VCaP (cell line): Measurements from ENCODE around the gene PDZD8.

ENCODE experiments used
- H3K27ac ChIP-seq: fragments of 450-650 bp; 2 replicates; pipeline ENCODE4 v1.5.1; 2017
- CTCF ChIP-seq: fragments of 450-650 bp; conservative IDR thresholded peaks from 2 replicates; pipeline ENCODE4 v1.5.1; 2017; ENCODE audit warnings: mild to moderate bottlenecking, moderate library complexity

Gene PDZD8

GRCh38 chr10:117272195-117273076, 102.8 kb downstream of the PDZD8 start:
- no peak for TF ChIP-seq CTCF
- H3K27ac ChIP-seq = no peak overlapping the region

- H3K27ac ChIP-seq = no peak overlapping the region
Measured at GRCh38 chr10:117271427-117271826, 103.8 kb downstream of the PDZD8 start.

GRCh38 chr10:117268907-117269306, 106.3 kb downstream of the PDZD8 start:
- no peak overlapping the region for H3K27ac ChIP-seq
- TF ChIP-seq CTCF = no peak

More at GRCh38 chr10:117271427-117271826, 103.8 kb downstream of the PDZD8 start:
- no peak for TF ChIP-seq CTCF

GRCh38 chr10:117268258-117268657, 107.0 kb downstream of the PDZD8 start:
- no peak for TF ChIP-seq CTCF

GRCh38 chr10:117266812-117267211, 108.4 kb downstream of the PDZD8 start:
- TF ChIP-seq CTCF = no peak
- H3K27ac ChIP-seq = no peak overlapping the region

More at GRCh38 chr10:117268258-117268657, 107.0 kb downstream of the PDZD8 start:
- H3K27ac ChIP-seq = no peak overlapping the region

GRCh38 chr10:117266400-117266799, 108.8 kb downstream of the PDZD8 start:
- TF ChIP-seq CTCF = no peak
- H3K27ac ChIP-seq = no peak overlapping the region

- H3K27ac ChIP-seq = no peak overlapping the region
- no peak for TF ChIP-seq CTCF
Measured at GRCh38 chr10:117264782-117265181, 110.5 kb downstream of the PDZD8 start.
